Epidermal melanocyte (primary cell): ENCODE data around the gene WNT4.

Experiments
- DNase-seq: peaks from one replicate; pipeline ENCODE4 v3.0.0; 2011; ENCODE audit warnings: low spot score; ENCODE audit not compliant: insufficient read length

WNT4 gene

GRCh38 chr1:22089134-22089571 lies 53.7 kb downstream of the WNT4 start:
- no peak for DNase-seq

- DNase-seq: no peak
Observed at GRCh38 chr1:22088331-22088730, 54.6 kb downstream of the WNT4 start.

GRCh38 chr1:22080191-22080590 lies 62.7 kb downstream of the WNT4 start:
- no peak for DNase-seq

- DNase-seq: no peak
Observed at GRCh38 chr1:22078133-22078532, 64.8 kb downstream of the WNT4 start.

- no peak for DNase-seq
Observed at GRCh38 chr1:22077728-22078127, 65.2 kb downstream of the WNT4 start.

- no peak for DNase-seq
Observed at GRCh38 chr1:22076346-22076745, 66.6 kb downstream of the WNT4 start.

- no peak for DNase-seq
Observed at GRCh38 chr1:22075718-22076117, 67.2 kb downstream of the WNT4 start.

GRCh38 chr1:22074803-22075202 lies 68.1 kb downstream of the WNT4 start:
- DNase-seq: no peak

- no peak for DNase-seq
Observed at GRCh38 chr1:22071511-22071910, 71.4 kb downstream of the WNT4 start.
